Ammon's horn (tissue), 1 donor: ENCODE results near the gene PALM3.
"Not testable (repeated sequence)": the region's sequence is repeated elsewhere in the genome, so short reads cannot be mapped to it uniquely, and the experiment has no call there.

ENCODE experiments used
- DNase-seq: peaks from one replicate; pipeline ENCODE4 v3.0.0-alpha.2; 2016; ENCODE audit warnings: low spot score

The PALM3 gene

GRCh38 chr19:14058182-14059092 is 3.4 kb downstream of the PALM3 start:
- DNase-seq = no peak

- no peak for DNase-seq
These were observed 5.0 kb downstream of the PALM3 start for GRCh38 chr19:14056741-14057356.

DNA sequence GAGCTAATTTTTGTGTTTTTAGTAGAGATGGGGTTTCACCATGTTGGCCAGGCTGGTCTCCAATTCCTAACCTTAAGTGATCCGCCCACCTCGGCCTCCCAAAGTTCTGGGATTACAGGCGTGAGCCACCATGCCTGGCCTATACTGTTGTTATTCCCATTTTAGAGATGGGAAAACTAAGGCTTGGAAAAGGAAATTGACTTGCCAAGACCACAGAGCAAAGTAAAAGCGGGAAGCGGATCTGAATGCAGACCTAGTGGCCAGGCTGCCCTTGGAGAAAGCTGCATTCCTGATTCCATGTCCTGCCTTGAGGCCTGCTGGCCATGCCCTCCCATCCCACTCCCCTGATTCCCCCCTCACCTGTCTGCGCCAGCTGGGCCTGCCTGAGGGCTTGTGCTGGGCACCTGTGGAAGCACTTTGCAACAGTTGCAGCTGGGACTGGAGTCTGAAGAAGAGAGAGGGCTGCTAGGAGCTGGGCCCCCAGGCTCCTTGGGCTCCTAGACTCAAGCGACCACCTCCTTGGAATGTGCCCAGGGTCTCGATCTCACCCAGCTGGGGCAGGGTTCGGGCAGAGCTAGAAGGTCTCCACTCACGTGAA is 5.7 kb downstream of the PALM3 start:
- DNase-seq = no peak

DNA sequence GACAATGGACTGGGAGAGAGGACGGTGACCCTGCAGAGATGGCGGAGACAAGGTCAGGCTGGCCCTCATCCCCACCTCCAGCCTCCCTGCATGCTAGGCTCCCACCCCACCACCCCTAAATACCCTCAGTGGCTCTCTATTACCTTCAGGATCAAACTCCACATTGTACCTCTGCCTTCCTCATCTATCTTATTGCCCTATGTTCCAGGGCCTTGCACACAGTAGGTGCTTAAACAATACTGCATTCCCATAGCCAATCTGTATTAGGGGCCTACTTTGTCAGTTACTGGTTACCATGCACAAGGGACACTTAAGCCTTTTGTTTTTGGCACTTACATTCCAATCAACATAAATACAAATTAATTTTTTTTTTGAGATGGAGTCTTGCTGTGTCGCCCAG is 6.5 kb downstream of the PALM3 start:
- no peak for DNase-seq

DNA sequence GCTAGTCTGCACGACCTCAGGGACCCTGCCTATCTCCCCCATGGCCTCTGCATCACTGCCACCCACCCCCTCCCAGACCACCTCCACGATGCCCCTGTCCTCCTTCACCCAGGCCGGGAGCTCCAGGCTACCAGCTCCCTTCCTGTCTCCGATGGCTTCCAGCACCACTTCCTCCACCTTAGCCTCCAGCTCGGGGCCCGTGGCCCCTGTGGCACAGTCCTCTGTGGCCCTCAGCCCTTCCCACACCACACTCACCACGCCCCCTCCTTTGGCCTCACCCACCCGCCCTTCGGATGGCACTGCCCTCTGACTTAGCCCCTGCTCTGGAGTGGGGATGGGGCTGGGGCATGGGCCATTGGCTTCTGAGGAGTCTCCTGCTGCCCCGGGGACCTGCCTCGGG is 7.2 kb downstream of the PALM3 start:
- no peak for DNase-seq

DNA sequence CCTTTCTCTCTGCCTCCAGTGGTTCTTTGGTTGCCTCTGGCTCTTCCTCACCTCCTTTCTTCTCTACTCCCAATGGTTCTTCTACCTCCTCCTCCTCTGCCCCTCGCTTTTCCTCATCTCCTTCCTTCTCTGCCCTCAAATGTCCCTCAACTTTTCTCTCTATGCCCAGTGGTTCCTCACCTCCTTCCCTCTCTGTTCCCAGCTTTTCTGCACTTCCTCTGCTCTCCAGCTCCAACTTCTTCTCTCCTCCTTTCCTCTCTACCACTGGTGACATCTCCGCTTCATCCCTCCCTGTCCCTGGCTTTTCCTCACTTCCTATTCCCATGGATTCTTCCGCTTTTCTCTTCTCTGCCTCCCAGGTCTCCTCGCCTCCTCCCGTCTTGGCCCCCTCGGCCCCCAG is 7.8 kb downstream of the PALM3 start:
- DNase-seq = no peak

- no peak for DNase-seq
These were observed 8.4 kb downstream of the PALM3 start for GRCh38 chr19:14053500-14053899.

DNA sequence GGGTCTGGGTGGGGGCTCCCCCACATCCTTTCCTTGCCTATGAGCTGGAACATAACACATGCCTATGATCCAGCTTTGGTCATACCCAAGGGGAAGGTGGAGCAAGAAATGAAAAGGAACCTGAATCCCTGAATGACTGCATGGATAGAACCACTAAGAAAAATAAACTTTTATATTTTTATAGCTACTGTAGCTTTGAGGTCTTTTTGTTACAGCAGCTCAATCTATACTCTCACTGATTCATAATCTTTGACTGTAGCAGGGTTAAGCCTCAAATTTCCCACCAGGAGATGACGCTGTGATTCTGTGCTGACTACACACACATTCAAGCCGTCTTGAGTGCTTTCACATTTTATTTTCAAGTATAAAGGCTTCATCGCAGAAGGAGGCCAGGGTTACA is 8.8 kb downstream of the PALM3 start:
- no peak for DNase-seq

DNA sequence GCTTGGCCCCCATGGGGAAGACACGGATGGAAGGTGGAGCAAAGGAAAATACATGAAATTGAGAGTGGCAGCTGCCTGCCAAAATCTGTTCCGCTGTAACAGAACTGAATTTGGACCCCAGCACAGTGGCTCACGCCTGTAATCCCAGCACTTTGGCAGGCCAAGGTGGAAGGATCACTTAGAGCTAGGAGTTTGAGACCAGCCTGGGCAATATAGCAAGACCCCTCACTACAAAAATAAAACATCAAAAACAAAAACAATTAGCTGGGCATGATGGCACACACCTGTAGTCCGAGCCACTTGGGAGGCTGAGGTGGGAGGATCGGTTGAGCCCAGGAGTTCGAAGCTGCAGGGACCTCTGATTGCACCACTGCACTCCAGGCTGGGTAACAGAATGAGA is 9.4 kb downstream of the PALM3 start:
- DNase-seq = no peak

DNA sequence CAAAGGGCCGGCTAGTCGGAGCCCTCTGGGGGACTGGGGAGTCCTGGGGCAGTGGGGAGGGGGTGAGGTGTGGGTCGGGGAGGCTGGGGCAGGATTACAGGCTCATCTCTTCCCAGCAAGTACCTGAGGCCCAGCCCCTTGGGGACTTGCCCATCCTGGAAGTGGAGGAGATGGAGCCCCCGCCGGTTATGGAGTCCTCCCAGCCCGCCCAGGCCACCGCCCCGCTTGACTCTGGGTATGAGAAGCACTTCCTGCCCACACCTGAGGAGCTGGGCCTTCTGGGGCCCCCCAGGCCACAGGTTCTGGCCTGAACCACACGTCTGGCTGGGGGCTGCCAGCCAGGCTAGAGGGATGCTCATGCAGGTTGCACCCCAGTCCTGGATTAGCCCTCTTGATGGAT is 9.9 kb downstream of the PALM3 start:
- no peak for DNase-seq

DNA sequence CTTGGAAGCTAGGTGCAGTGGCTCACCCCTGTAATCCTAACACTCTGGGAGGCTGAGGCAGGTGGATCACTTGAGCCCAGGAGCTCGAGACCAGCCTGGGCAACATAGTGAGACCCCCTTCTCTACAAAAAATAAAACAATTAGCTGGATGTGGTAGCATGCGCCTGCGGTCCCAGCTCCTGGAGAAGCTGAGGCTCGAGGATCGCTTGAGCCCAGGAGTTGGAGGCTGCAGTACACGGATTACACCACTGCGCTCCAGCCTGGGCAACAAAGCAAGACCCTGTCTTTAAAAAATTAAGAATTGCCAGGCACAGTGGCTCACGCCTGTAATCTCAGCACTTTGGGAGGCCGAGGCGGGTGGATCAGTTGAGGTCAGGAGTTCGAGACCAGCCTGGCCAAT is 10.9 kb downstream of the PALM3 start:
- DNase-seq = not testable (repeated sequence)

- DNase-seq = no peak
These were observed 11.4 kb downstream of the PALM3 start for GRCh38 chr19:14050512-14050911.

- DNase-seq = no peak
These were observed 13.3 kb downstream of the PALM3 start for GRCh38 chr19:14048443-14049153.

- not testable (repeated sequence) for DNase-seq
These were observed 14.0 kb downstream of the PALM3 start for GRCh38 chr19:14047866-14048265.

- DNase-seq = peak; percentile 64
These were observed 18.9 kb downstream of the PALM3 start for GRCh38 chr19:14042659-14043608.

DNA sequence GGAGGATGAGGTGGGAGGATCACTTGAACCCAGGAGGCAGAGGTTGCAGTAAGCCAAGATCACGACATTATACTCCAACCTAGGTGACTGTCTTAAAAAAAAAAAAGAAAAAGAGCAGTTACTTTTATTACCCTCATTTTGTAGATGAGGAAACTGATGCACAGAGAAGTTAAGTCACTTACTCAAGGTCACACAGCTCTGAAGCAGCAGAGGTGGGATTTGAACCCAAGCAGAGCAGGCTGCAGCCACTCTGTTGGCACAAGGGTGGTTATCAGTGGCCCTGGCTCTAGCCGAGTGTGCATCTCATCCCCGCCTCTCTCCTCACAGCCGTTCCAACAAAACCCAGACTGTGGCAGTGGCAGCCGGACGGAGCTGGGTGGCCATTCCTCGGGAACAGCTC is 22.7 kb downstream of the PALM3 start:
- no peak for DNase-seq

- DNase-seq = no peak
These were observed 26.2 kb downstream of the PALM3 start for GRCh38 chr19:14035706-14036105.

DNA sequence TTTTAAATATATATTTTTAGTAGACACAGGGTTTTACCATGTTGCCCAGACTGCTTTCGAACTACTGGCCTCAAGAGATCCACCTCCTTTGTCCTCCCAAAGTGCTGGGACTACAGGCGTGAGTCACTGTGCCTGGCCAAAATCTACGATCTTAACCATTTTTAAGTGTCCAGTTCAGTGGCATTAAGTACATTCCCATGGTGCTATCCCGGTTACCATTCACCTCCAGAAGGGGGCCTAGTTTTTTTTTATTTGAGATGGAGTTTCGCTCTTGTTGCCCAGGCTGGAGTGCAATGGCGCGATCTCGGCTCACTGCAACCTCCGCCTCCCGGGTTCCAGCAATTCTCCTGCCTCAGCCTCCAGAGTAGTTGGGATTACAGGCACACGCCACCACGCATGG is 26.7 kb downstream of the PALM3 start:
- not testable (repeated sequence) for DNase-seq

GRCh38 chr19:14033946-14034345 is 27.9 kb downstream of the PALM3 start:
- DNase-seq = no peak

DNA sequence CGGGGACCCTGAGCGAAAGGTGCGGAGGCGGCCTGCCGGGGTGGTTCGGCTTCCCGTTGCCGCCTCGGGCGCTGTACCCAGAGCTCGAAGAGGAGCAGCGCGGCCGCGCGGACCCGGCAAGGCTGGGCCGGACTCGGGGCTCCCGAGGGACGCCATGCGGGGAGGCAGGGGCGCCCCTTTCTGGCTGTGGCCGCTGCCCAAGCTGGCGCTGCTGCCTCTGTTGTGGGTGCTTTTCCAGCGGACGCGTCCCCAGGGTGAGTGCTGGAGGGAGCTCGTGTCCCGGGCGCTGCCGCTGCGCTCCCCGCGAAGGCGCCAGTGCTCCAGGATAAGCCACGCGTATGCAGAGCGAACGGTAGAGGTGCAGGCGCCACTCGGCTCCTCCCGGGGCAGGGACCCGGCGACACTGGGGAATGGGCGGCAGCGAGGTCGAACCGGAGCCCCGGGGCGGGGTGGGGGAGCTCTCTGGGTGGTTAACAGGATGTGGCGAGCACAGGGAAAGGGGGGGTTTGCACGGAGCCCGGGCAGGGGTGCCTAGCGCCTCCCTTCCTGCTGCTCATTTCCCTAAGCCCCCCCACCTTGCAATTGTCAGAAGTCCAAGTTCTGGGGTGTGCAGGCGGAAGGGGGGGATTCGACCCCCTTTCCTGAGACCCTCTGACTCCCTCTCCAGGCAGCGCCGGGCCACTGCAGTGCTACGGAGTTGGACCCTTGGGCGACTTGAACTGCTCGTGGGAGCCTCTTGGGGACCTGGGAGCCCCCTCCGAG is 30.0 kb downstream of the PALM3 start, which contains the start of gene IL27RA:
IL27RA (plus strand) TSS at position 44 of the 762 bp plus-strand sequence; CDS start at position 155, 111 bp downstream.
- DNase-seq = peak; percentile 51
